ENCODE data around the gene LRP8. TPM values are rescaled to one million over a fixed set of nuclear protein-coding genes. Genes with fewer than 3 reads are reported as not detected.

LRP8 gene
- total RNA-seq, 4 donors from 2014 or later = 1.8 to 3.6 (median 2.2) TPM

- TF ChIP-seq POLR2AphosphoS5 (IDR thresholded peaks at IDR 0.05) (no peak), POLR2A (IDR thresholded peaks at IDR 0.05) (no peak), CTCF (IDR thresholded peaks at IDR 0.05) (no peak)
- H3K4me3 ChIP-seq = no peak overlapping the region
- no peaks in the 10 kb centered on the region for H3K4me1 ChIP-seq
- no peaks in the 10 kb centered on the region for H3K9me3 ChIP-seq
- no peak for ATAC-seq
- H3K36me3 ChIP-seq = no peaks in the 10 kb centered on the region
- H3K27ac ChIP-seq = no peak overlapping the region
- peaks cover 36% of the 10 kb centered on the region for H3K27me3 ChIP-seq
- 83% methylated on average over 2 of the region's 2 CpGs; no CpG with 5 or more reads in 1 of the 2 donors for WGBS, 2 donors (ENCODE audit: low coverage in 1 of 2)
These were observed 41.9 kb upstream of the LRP8 start for GRCh38 chr1:53369761-53370160.

- Histone ChIP-seq H3K27me3 (peaks cover 36% of the 10 kb centered on the region), H3K9me3 (no peaks in the 10 kb centered on the region), H3K36me3 (no peaks in the 10 kb centered on the region), H3K4me3 (no peak overlapping the region), H3K4me1 (no peaks in the 10 kb centered on the region), H3K27ac (no peak overlapping the region)
- no peak for TF ChIP-seq CTCF (IDR thresholded peaks at IDR 0.05)
- no peak for TF ChIP-seq POLR2A (IDR thresholded peaks at IDR 0.05)
- no peak for TF ChIP-seq EP300 (IDR thresholded peaks at IDR 0.05)
- TF ChIP-seq POLR2AphosphoS5 (IDR thresholded peaks at IDR 0.05) = no peak
- ATAC-seq = no peak
- 55 to 77% methylated on average over 2 to 3 of the region's 11 CpGs for WGBS, 2 donors (ENCODE audit: low coverage in 1 of 2)
These were observed 41.3 kb upstream of the LRP8 start for GRCh38 chr1:53369034-53369750.

- TF ChIP-seq EP300 (IDR thresholded peaks at IDR 0.05) (no peak), CTCF (IDR thresholded peaks at IDR 0.05) (no peak), POLR2AphosphoS5 (IDR thresholded peaks at IDR 0.05) (no peak), POLR2A (IDR thresholded peaks at IDR 0.05) (no peak)
- H3K27me3 ChIP-seq = peaks cover 36% of the 10 kb centered on the region
- H3K36me3 ChIP-seq = no peaks in the 10 kb centered on the region
- ATAC-seq = no peak
- no peaks in the 10 kb centered on the region for H3K4me1 ChIP-seq
- no peaks in the 10 kb centered on the region for H3K9me3 ChIP-seq
- no peak overlapping the region for H3K4me3 ChIP-seq
- 46 to 60% methylated on average over 3 to 4 of the region's 14 CpGs for WGBS, 2 donors (ENCODE audit: low coverage in 1 of 2)
- H3K27ac ChIP-seq = no peak overlapping the region
These were observed 40.6 kb upstream of the LRP8 start for GRCh38 chr1:53368314-53369033.

GRCh38 chr1:53367503-53368313, 39.8 kb upstream of the LRP8 start:
- WGBS, 2 donors (ENCODE audit: low coverage in 1 of 2) = 52 to 74% methylated on average over 4 of the region's 7 CpGs
- Histone ChIP-seq H3K36me3 (no peaks in the 10 kb centered on the region), H3K27ac (no peak overlapping the region), H3K9me3 (no peaks in the 10 kb centered on the region), H3K27me3 (peaks cover 36% of the 10 kb centered on the region), H3K4me1 (no peaks in the 10 kb centered on the region), H3K4me3 (no peak overlapping the region)
- no peak for TF ChIP-seq EP300 (IDR thresholded peaks at IDR 0.05)
- TF ChIP-seq POLR2AphosphoS5 (IDR thresholded peaks at IDR 0.05) = no peak
- no peak for TF ChIP-seq POLR2A (IDR thresholded peaks at IDR 0.05)
- no peak for TF ChIP-seq CTCF (IDR thresholded peaks at IDR 0.05)
- no peak for ATAC-seq

Data from gastroesophageal sphincter (tissue), 4 donors.